Mucosa of rectum (tissue), 2 donors: Measurements from ENCODE around the gene FBXO47.
A peak's percentile ranks its signal among the peaks of the same experiment; 100 is the strongest.

Experiments
- H3K27ac ChIP-seq, 2 donors: one replicate each; pipeline ENCODE4 v1.7.0; 2013; ENCODE audit warnings: inconsistent platforms in 2 of 2, low read depth in 2 of 2, low read length in 2 of 2
- H3K27me3 ChIP-seq, 2 donors: one replicate each; pipeline ENCODE4 v1.7.0; 2013; ENCODE audit warnings: low read length in 2 of 2; ENCODE audit not compliant: control insufficient read depth in 2 of 2, insufficient read depth in 2 of 2
- H3K36me3 ChIP-seq, 2 donors: one replicate each; pipeline ENCODE4 v1.7.0; 2013; ENCODE audit warnings: low read length in 2 of 2; ENCODE audit not compliant: control insufficient read depth in 2 of 2, insufficient read depth in 2 of 2
- H3K4me1 ChIP-seq, 2 donors: one replicate each; pipeline ENCODE4 v1.7.0; 2013; ENCODE audit warnings: low read length in 2 of 2, mild to moderate bottlenecking in 1 of 2; ENCODE audit not compliant: control insufficient read depth in 2 of 2, insufficient read depth in 2 of 2
- H3K4me3 ChIP-seq, 2 donors: one replicate each; pipeline ENCODE4 v1.7.0; 2013; ENCODE audit warnings: low read length in 2 of 2
- H3K9ac ChIP-seq, 2 donors: one replicate each; pipeline ENCODE4 v1.7.0; 2013; ENCODE audit warnings: low read length in 2 of 2, low read depth in 1 of 2, mild to moderate bottlenecking in 1 of 2
- H3K9me3 ChIP-seq, 2 donors: one replicate each; pipeline ENCODE4 v1.7.0; 2013; ENCODE audit warnings: low read length in 2 of 2; ENCODE audit not compliant: control insufficient read depth in 2 of 2
- donor health status: healthy.
- donor health status: Normal muscosa, but diverticular disease.

Gene FBXO47

GRCh38 chr17:38904892-38905291, 62.3 kb downstream of the FBXO47 start:
- Histone ChIP-seq H3K36me3 (peaks cover 30 to 42% of the 10 kb centered on the region in 2 donors), H3K4me3 (no peak overlapping the region), H3K9ac (no peak overlapping the region), H3K27me3 (no peaks in the 10 kb centered on the region), H3K9me3 (no peaks in the 10 kb centered on the region), H3K27ac (no peak overlapping the region), H3K4me1 (peaks cover 0 to 18% of the 10 kb centered on the region in 2 donors)

- Histone ChIP-seq H3K36me3 (peaks cover 41 to 48% of the 10 kb centered on the region in 2 donors), H3K4me3 (no peak overlapping the region), H3K9me3 (no peaks in the 10 kb centered on the region), H3K9ac (no peak overlapping the region), H3K27me3 (no peaks in the 10 kb centered on the region), H3K27ac (no peak overlapping the region), H3K4me1 (peaks cover 11 to 27% of the 10 kb centered on the region in 2 donors)
These were observed 63.8 kb downstream of the FBXO47 start for GRCh38 chr17:38903404-38903803.

- Histone ChIP-seq H3K4me1 (peaks cover 34 to 45% of the 10 kb centered on the region in 2 donors), H3K4me3 (no peak overlapping the region), H3K27me3 (no peaks in the 10 kb centered on the region), H3K9ac (no peak overlapping the region), H3K9me3 (no peaks in the 10 kb centered on the region), H3K36me3 (peaks cover 39 to 51% of the 10 kb centered on the region in 2 donors), H3K27ac (no peak overlapping the region)
These were observed 66.1 kb downstream of the FBXO47 start for GRCh38 chr17:38900978-38901656.

GRCh38 chr17:38899421-38899820, 67.8 kb downstream of the FBXO47 start:
- Histone ChIP-seq H3K27ac (peak overlapping the region; percentile 72 to 89), H3K27me3 (no peaks in the 10 kb centered on the region), H3K36me3 (peaks cover 39 to 49% of the 10 kb centered on the region in 2 donors), H3K9ac (no peak overlapping the region), H3K4me1 (peaks cover 35 to 46% of the 10 kb centered on the region in 2 donors), H3K4me3 (peak overlapping the region in 1 of 2 donors; percentile 26), H3K9me3 (no peaks in the 10 kb centered on the region)

GRCh38 chr17:38898812-38899348, 68.3 kb downstream of the FBXO47 start:
- H3K27ac ChIP-seq, result peak overlapping the region; percentile 72 to 89
- no peaks in the 10 kb centered on the region for H3K9me3 ChIP-seq
- H3K4me1 ChIP-seq, result peaks cover 35 to 47% of the 10 kb centered on the region in 2 donors
- peak overlapping the region; percentile 14 to 65 for H3K9ac ChIP-seq
- H3K36me3 ChIP-seq, result peaks cover 38 to 51% of the 10 kb centered on the region in 2 donors
- H3K27me3 ChIP-seq, result no peaks in the 10 kb centered on the region
- H3K4me3 ChIP-seq, result peak overlapping the region; percentile 28 to 31

GRCh38 chr17:38898291-38898679, 68.9 kb downstream of the FBXO47 start:
- H3K36me3 ChIP-seq, result peaks cover 33 to 51% of the 10 kb centered on the region in 2 donors

GRCh38 chr17:38897671-38898290, 69.4 kb downstream of the FBXO47 start:
- Histone ChIP-seq H3K4me3 (peak overlapping the region in 1 of 2 donors; percentile 1), H3K27me3 (no peaks in the 10 kb centered on the region), H3K36me3 (peaks cover 33 to 53% of the 10 kb centered on the region in 2 donors), H3K9me3 (no peaks in the 10 kb centered on the region), H3K9ac (peak overlapping the region in 1 of 2 donors; percentile 14), H3K4me1 (peaks cover 40 to 51% of the 10 kb centered on the region in 2 donors), H3K27ac (peak overlapping the region; percentile 72 to 89)

More at GRCh38 chr17:38898291-38898679, 68.9 kb downstream of the FBXO47 start:
- peak overlapping the region; percentile 28 to 31 for H3K4me3 ChIP-seq
- H3K27me3 ChIP-seq, result no peaks in the 10 kb centered on the region
- peaks cover 35 to 50% of the 10 kb centered on the region in 2 donors for H3K4me1 ChIP-seq
- H3K9ac ChIP-seq, result peak overlapping the region; percentile 14 to 65
- no peaks in the 10 kb centered on the region for H3K9me3 ChIP-seq
- peak overlapping the region; percentile 72 to 89 for H3K27ac ChIP-seq

- Histone ChIP-seq H3K4me3 (no peak overlapping the region), H3K9me3 (no peaks in the 10 kb centered on the region), H3K36me3 (peaks cover 39 to 57% of the 10 kb centered on the region in 2 donors), H3K27ac (peak overlapping the region; percentile 72 to 89), H3K9ac (no peak overlapping the region), H3K27me3 (no peaks in the 10 kb centered on the region), H3K4me1 (peaks cover 45 to 53% of the 10 kb centered on the region in 2 donors)
These were observed 70.0 kb downstream of the FBXO47 start for GRCh38 chr17:38897176-38897575.

- Histone ChIP-seq H3K9me3 (no peaks in the 10 kb centered on the region), H3K4me1 (peaks cover 45 to 53% of the 10 kb centered on the region in 2 donors), H3K9ac (no peak overlapping the region), H3K4me3 (no peak overlapping the region), H3K36me3 (peaks cover 46 to 64% of the 10 kb centered on the region in 2 donors), H3K27ac (peak overlapping the region; percentile 72 to 89), H3K27me3 (no peaks in the 10 kb centered on the region)
These were observed 70.8 kb downstream of the FBXO47 start for GRCh38 chr17:38896346-38896954.

- Histone ChIP-seq H3K9ac (no peak overlapping the region), H3K9me3 (no peaks in the 10 kb centered on the region), H3K4me3 (no peak overlapping the region), H3K36me3 (peaks cover 49 to 75% of the 10 kb centered on the region in 2 donors), H3K27ac (peak overlapping the region; percentile 2 to 65), H3K4me1 (peaks cover 40 to 50% of the 10 kb centered on the region in 2 donors), H3K27me3 (no peaks in the 10 kb centered on the region)
These were observed 72.9 kb downstream of the FBXO47 start for GRCh38 chr17:38894276-38894675.
